H9 (cell line): ENCODE data around the gene C10orf71. TPM values are rescaled to one million over a fixed set of nuclear protein-coding genes. Genes with fewer than 3 reads are reported as not detected.

Source experiments
- DNase-seq: peaks from one replicate; pipeline ENCODE4 v3.0.0-alpha.2; 2017
- H2AFZ ChIP-seq: one replicate; pipeline ENCODE4 v1.6.1; 2013; ENCODE audit warnings: mild to moderate bottlenecking, low read length, control low read depth, moderate library complexity
- H2AK5ac ChIP-seq: 2 replicates; pipeline ENCODE4 v1.6.1; 2013; ENCODE audit warnings: low read length, control low read depth, mixed read lengths; ENCODE audit not compliant: insufficient read length
- H2BK120ac ChIP-seq: one replicate; pipeline ENCODE4 v1.6.1; 2013; ENCODE audit warnings: low read depth, mild to moderate bottlenecking, low read length, control low read depth, inconsistent platforms; ENCODE audit not compliant: poor library complexity, severe bottlenecking
- H2BK12ac ChIP-seq: 2 replicates; pipeline ENCODE4 v1.6.1; 2013; ENCODE audit warnings: low read length, control low read depth, mixed read lengths, low read depth; ENCODE audit not compliant: insufficient read length
- H2BK15ac ChIP-seq: 2 replicates; pipeline ENCODE4 v1.6.1; 2013; ENCODE audit warnings: low read depth, low read length, control low read depth
- H2BK20ac ChIP-seq: one replicate; pipeline ENCODE4 v1.6.1; 2013; ENCODE audit warnings: low read depth, mild to moderate bottlenecking, low read length, control low read depth, inconsistent platforms; ENCODE audit not compliant: poor library complexity, severe bottlenecking
- H2BK5ac ChIP-seq: 2 replicates; pipeline ENCODE4 v1.6.1; 2013; ENCODE audit warnings: low read length, control low read depth, mixed read lengths; ENCODE audit not compliant: insufficient read length
- H3K14ac ChIP-seq: 2 replicates; pipeline ENCODE4 v1.6.1; 2013; ENCODE audit warnings: low read length, control low read depth; ENCODE audit not compliant: insufficient read depth
- H3K18ac ChIP-seq: 2 replicates; pipeline ENCODE4 v1.6.1; 2013; ENCODE audit warnings: low read depth, mild to moderate bottlenecking, mixed read lengths, low read length, control low read depth; ENCODE audit not compliant: insufficient read length
- H3K23ac ChIP-seq: 2 replicates; pipeline ENCODE4 v1.6.1; 2013; ENCODE audit warnings: low read length, control low read depth, mixed read lengths, low read depth; ENCODE audit not compliant: insufficient read length
- H3K23me2 ChIP-seq: 2 replicates; pipeline ENCODE4 v1.6.1; 2013; ENCODE audit warnings: low read depth, mild to moderate bottlenecking, mixed read lengths, low read length, control low read depth; ENCODE audit not compliant: insufficient read length, poor library complexity, severe bottlenecking
- H3K27ac ChIP-seq: 2 replicates; pipeline ENCODE4 v1.5.1; 2013; ENCODE audit warnings: low read length, control low read depth, mixed read lengths, low read depth; ENCODE audit not compliant: insufficient read length
- H3K27me3 ChIP-seq: 2 replicates; pipeline ENCODE4 v1.6.1; 2013; ENCODE audit warnings: low read length, control low read depth, inconsistent platforms; ENCODE audit not compliant: insufficient read depth
- H3K4ac ChIP-seq: 2 replicates; pipeline ENCODE4 v1.6.1; 2013; ENCODE audit warnings: low read depth, mild to moderate bottlenecking, control low read depth, inconsistent platforms, low read length, moderate library complexity
- H3K4me1 ChIP-seq: 2 replicates; pipeline ENCODE4 v1.6.1; 2013; ENCODE audit warnings: low read length, control low read depth, inconsistent platforms; ENCODE audit not compliant: insufficient read depth
- H3K4me2 ChIP-seq: 2 replicates; pipeline ENCODE4 v1.6.1; 2013; ENCODE audit warnings: low read length, control low read depth, mixed read lengths; ENCODE audit not compliant: insufficient read length, insufficient read depth
- H3K56ac ChIP-seq: 2 replicates; pipeline ENCODE4 v1.6.1; 2013; ENCODE audit warnings: low read depth, mild to moderate bottlenecking, mixed read lengths, low read length, control low read depth; ENCODE audit not compliant: insufficient read length
- H3K79me1 ChIP-seq: 2 replicates; pipeline ENCODE4 v1.6.1; 2013; ENCODE audit warnings: low read depth, mild to moderate bottlenecking, moderate library complexity, low read length, control low read depth, inconsistent platforms; ENCODE audit not compliant: insufficient read depth, poor library complexity, severe bottlenecking
- H3K79me2 ChIP-seq: 2 replicates; pipeline ENCODE4 v1.6.1; 2013; ENCODE audit warnings: low read length, control low read depth, inconsistent platforms; ENCODE audit not compliant: insufficient read depth
- H3K9ac ChIP-seq: 2 replicates; pipeline ENCODE4 v1.6.1; 2013; ENCODE audit warnings: low read length, control low read depth, mixed read lengths; ENCODE audit not compliant: insufficient read length; ENCODE audit errors: extremely low read depth
- H3K9me3 ChIP-seq: one replicate; pipeline ENCODE4 v1.6.1; 2013; ENCODE audit warnings: low read depth, low read length, inconsistent platforms; ENCODE audit not compliant: control insufficient read depth
- H3T11ph ChIP-seq: one replicate; pipeline ENCODE4 v1.6.1; 2013; ENCODE audit warnings: mild to moderate bottlenecking, low read length, control low read depth, inconsistent platforms
- H4K20me1 ChIP-seq: one replicate; pipeline ENCODE4 v1.6.1; 2013; ENCODE audit not compliant: control insufficient read depth, insufficient read length, insufficient read depth
- H4K5ac ChIP-seq: 2 replicates; pipeline ENCODE4 v1.6.1; 2013; ENCODE audit warnings: low read depth, mild to moderate bottlenecking, mixed read lengths, low read length, control low read depth; ENCODE audit not compliant: insufficient read length
- H4K8ac ChIP-seq: replicated peaks from 2 replicates; pipeline ENCODE4 v1.6.1; 2013; ENCODE audit warnings: low read length, control low read depth, mixed read lengths, low read depth; ENCODE audit not compliant: insufficient read length
- H4K91ac ChIP-seq: 2 replicates; pipeline ENCODE4 v1.6.1; 2013; ENCODE audit warnings: low read depth, mild to moderate bottlenecking, moderate library complexity, mixed read lengths, low read length, control low read depth; ENCODE audit not compliant: insufficient read length
- H3K27ac Mint-ChIP-seq, 3 experiments: 2 replicates in 2 of 3; 3 replicates in 1 of 3; pipeline ENCODE4 v1.8.0; 2020 to 2021; ENCODE audit warnings: mixed read lengths in 3 of 3, mild to moderate bottlenecking in 1 of 3, moderate library complexity in 1 of 3
- H3K27me3 Mint-ChIP-seq: 2 replicates; pipeline ENCODE4 v1.8.0; 2021; ENCODE audit warnings: low read depth, mild to moderate bottlenecking, moderate library complexity, mixed read lengths
- H3K36me3 Mint-ChIP-seq, 3 experiments: 2 replicates in 2 of 3; 3 replicates in 1 of 3; pipeline ENCODE4 v1.8.0; 2020 to 2021; ENCODE audit warnings: low read depth in 3 of 3, mixed read lengths in 3 of 3; ENCODE audit not compliant: insufficient read depth in 1 of 3
- H3K4me1 Mint-ChIP-seq, 2 experiments: 2 replicates each; pipeline ENCODE4 v1.8.0; 2020; ENCODE audit warnings: mixed read lengths in 2 of 2
- H3K4me3 Mint-ChIP-seq, 2 experiments: 2 replicates in 1 of 2; 3 replicates in 1 of 2; pipeline ENCODE4 v1.8.0; 2020 to 2021; ENCODE audit warnings: mild to moderate bottlenecking in 2 of 2, mixed read lengths in 2 of 2, moderate library complexity in 1 of 2
- H3K9me3 Mint-ChIP-seq, 2 experiments: 2 replicates in 1 of 2; 3 replicates in 1 of 2; pipeline ENCODE4 v1.8.0; 2020; ENCODE audit warnings: mild to moderate bottlenecking in 2 of 2, mixed read lengths in 2 of 2, moderate library complexity in 1 of 2
- CTCF ChIP-seq: fragments of 200-600 bp; sonication (generic); conservative IDR thresholded peaks from 3 replicates; pipeline ENCODE4 v1.8.0; 2021; ENCODE audit warnings: antibody characterized with exemption, mild to moderate bottlenecking
- total RNA-seq: library from RNA; stranded (reverse); gene quantifications from 2 replicates; pipeline ENCODE4 v1.2.1, GENCODE V29; 2021

The C10orf71 gene
- total RNA-seq, 1 experiment from 2014 or later: not detected

GRCh38 chr10:49258350-49258683 is 40.7 kb upstream of the C10orf71 start:
- Histone ChIP-seq H2BK120ac (no peak overlapping the region), H3T11ph (no peak overlapping the region), H3K23me2 (no peaks in the 10 kb centered on the region), H3K9ac (no peak overlapping the region), H3K9me3 (no peaks in the 10 kb centered on the region), H3K4me2 (no peak overlapping the region), H4K91ac (no peak overlapping the region), H4K20me1 (peaks cover 2% of the 10 kb centered on the region), H4K8ac (no peak overlapping the region), H3K4me1 (no peaks in the 10 kb centered on the region), H2BK15ac (no peak overlapping the region), H2AFZ (no peak overlapping the region), H2BK12ac (no peak overlapping the region), H2AK5ac (no peak overlapping the region), H2BK20ac (no peak overlapping the region), H3K4ac (no peak overlapping the region), H3K14ac (no peak overlapping the region), H2BK5ac (no peak overlapping the region), H3K56ac (no peak overlapping the region), H3K79me2 (no peaks in the 10 kb centered on the region), H3K79me1 (no peaks in the 10 kb centered on the region), H4K5ac (no peak overlapping the region), H3K27ac (no peak overlapping the region), H3K27me3 (no peaks in the 10 kb centered on the region), H3K18ac (no peak overlapping the region), H3K23ac (no peak overlapping the region)
- Mint-ChIP-seq H3K4me3 (no peak overlapping the region), H3K27ac (no peak overlapping the region), H3K9me3 (no peaks in the 10 kb centered on the region), H3K27me3 (peaks cover 14% of the 10 kb centered on the region), H3K4me1 (peaks cover 4 to 6% of the 10 kb centered on the region in 2 experiments; a peak in 2 of 4 replicates), H3K36me3 (no peaks in the 10 kb centered on the region)
- DNase-seq: no peak
- TF ChIP-seq CTCF: no peak
